HUES48 (cell line): ENCODE results near the gene AGRN.
"Not testable (repeated sequence)": the region's sequence is repeated elsewhere in the genome, so short reads cannot be mapped to it uniquely, and the experiment has no call there.

Experiments
- H3K27ac ChIP-seq: one replicate; pipeline ENCODE4 v1.7.0; 2013; ENCODE audit warnings: low read depth, low read length, inconsistent platforms
- H3K27me3 ChIP-seq: 2 replicates; pipeline ENCODE4 v1.6.1; 2013; ENCODE audit warnings: mild to moderate bottlenecking, low read length; ENCODE audit not compliant: control insufficient read depth, insufficient read depth
- H3K36me3 ChIP-seq: 2 replicates; pipeline ENCODE4 v1.6.1; 2013; ENCODE audit warnings: low read length; ENCODE audit not compliant: control insufficient read depth, insufficient read depth
- H3K4me1 ChIP-seq: 2 replicates; pipeline ENCODE4 v1.6.1; 2013; ENCODE audit warnings: mild to moderate bottlenecking, low read length; ENCODE audit not compliant: control insufficient read depth, insufficient read depth
- H3K4me3 ChIP-seq: 2 replicates; pipeline ENCODE4 v1.5.1; 2013; ENCODE audit warnings: mild to moderate bottlenecking, low read depth, low read length
- H3K9ac ChIP-seq: 2 replicates; pipeline ENCODE4 v1.6.1; 2013; ENCODE audit warnings: mild to moderate bottlenecking, low read depth, low read length, moderate library complexity
- H3K9me3 ChIP-seq: 2 replicates; pipeline ENCODE4 v1.6.1; 2013; ENCODE audit warnings: low read length; ENCODE audit not compliant: control insufficient read depth, insufficient read depth

Gene AGRN

GRCh38 chr1:1063945-1064831, 44.3 kb downstream of the AGRN start:
- Histone ChIP-seq H3K36me3 (no peaks in the 10 kb centered on the region), H3K4me1 (peaks cover 5% of the 10 kb centered on the region), H3K27ac (peak overlapping the region; percentile 87), H3K4me3 (0 out of 2 replicates have a peak overlapping the region, but pooled peaks have one; percentile 10), H3K27me3 (peaks cover 59% of the 10 kb centered on the region), H3K9me3 (no peaks in the 10 kb centered on the region), H3K9ac (no peak overlapping the region)

- Histone ChIP-seq H3K4me1 (peaks cover 5% of the 10 kb centered on the region), H3K4me3 (no peak overlapping the region), H3K9ac (no peak overlapping the region), H3K36me3 (no peaks in the 10 kb centered on the region), H3K9me3 (no peaks in the 10 kb centered on the region), H3K27me3 (peaks cover 61% of the 10 kb centered on the region), H3K27ac (no peak overlapping the region)
Measured at GRCh38 chr1:1065265-1065939, 45.5 kb downstream of the AGRN start.

GRCh38 chr1:1065940-1066304, 46.0 kb downstream of the AGRN start:
- not testable (repeated sequence) for H3K9ac ChIP-seq, H3K27ac ChIP-seq, H3K9me3 ChIP-seq, H3K4me3 ChIP-seq, H3K4me1 ChIP-seq, H3K36me3 ChIP-seq
- peaks cover 58% of the 10 kb centered on the region for H3K27me3 ChIP-seq

GRCh38 chr1:1066403-1067283, 46.7 kb downstream of the AGRN start:
- peaks cover 5% of the 10 kb centered on the region for H3K4me1 ChIP-seq
- no peak overlapping the region for H3K9ac ChIP-seq
- peaks cover 51% of the 10 kb centered on the region for H3K27me3 ChIP-seq
- no peak overlapping the region for H3K27ac ChIP-seq
- H3K4me3 ChIP-seq = no peak overlapping the region
- H3K9me3 ChIP-seq = no peaks in the 10 kb centered on the region
- no peaks in the 10 kb centered on the region for H3K36me3 ChIP-seq

- H3K9ac ChIP-seq = no peak overlapping the region
- H3K4me1 ChIP-seq = peaks cover 5% of the 10 kb centered on the region
- H3K9me3 ChIP-seq = no peaks in the 10 kb centered on the region
- no peak overlapping the region for H3K27ac ChIP-seq
- no peak overlapping the region for H3K4me3 ChIP-seq
- peaks cover 45% of the 10 kb centered on the region for H3K27me3 ChIP-seq
- no peaks in the 10 kb centered on the region for H3K36me3 ChIP-seq
Measured at GRCh38 chr1:1067284-1067859, 47.5 kb downstream of the AGRN start.

- H3K9ac ChIP-seq = no peak overlapping the region
Measured at GRCh38 chr1:1067860-1068516, 48.1 kb downstream of the AGRN start.

GRCh38 chr1:1068517-1069055, 48.7 kb downstream of the AGRN start:
- H3K4me1 ChIP-seq = peaks cover 5% of the 10 kb centered on the region
- H3K36me3 ChIP-seq = no peaks in the 10 kb centered on the region
- peaks cover 33% of the 10 kb centered on the region for H3K27me3 ChIP-seq
- no peak overlapping the region for H3K27ac ChIP-seq
- H3K9ac ChIP-seq = no peak overlapping the region
- no peaks in the 10 kb centered on the region for H3K9me3 ChIP-seq
- H3K4me3 ChIP-seq = peak overlapping the region; percentile 55

More at GRCh38 chr1:1067860-1068516, 48.1 kb downstream of the AGRN start:
- H3K4me3 ChIP-seq = peak overlapping the region; percentile 55
- H3K27me3 ChIP-seq = peaks cover 39% of the 10 kb centered on the region
- no peak overlapping the region for H3K27ac ChIP-seq
- H3K9me3 ChIP-seq = no peaks in the 10 kb centered on the region
- H3K36me3 ChIP-seq = no peaks in the 10 kb centered on the region
- H3K4me1 ChIP-seq = peaks cover 5% of the 10 kb centered on the region

- Histone ChIP-seq H3K4me3 (peak overlapping the region; percentile 81), H3K27ac (peak overlapping the region; percentile 77), H3K9me3 (no peaks in the 10 kb centered on the region), H3K27me3 (peaks cover 29% of the 10 kb centered on the region), H3K36me3 (no peaks in the 10 kb centered on the region), H3K4me1 (peaks cover 2% of the 10 kb centered on the region), H3K9ac (no peak overlapping the region)
Measured at GRCh38 chr1:1069056-1069710, 49.3 kb downstream of the AGRN start.

GRCh38 chr1:1069711-1070676, 50.1 kb downstream of the AGRN start:
- Histone ChIP-seq H3K27me3 (peaks cover 25% of the 10 kb centered on the region), H3K9ac (no peak overlapping the region), H3K4me3 (peak overlapping the region; percentile 81), H3K4me1 (no peaks in the 10 kb centered on the region; the same call in 1 of the 2 replicates), H3K27ac (no peak overlapping the region), H3K9me3 (no peaks in the 10 kb centered on the region), H3K36me3 (no peaks in the 10 kb centered on the region)
